ENCODE data around the gene SATL1. TPM values are rescaled to one million over a fixed set of nuclear protein-coding genes. Genes with fewer than 3 reads are reported as not detected.

Gene SATL1
- total and polyA plus RNA-seq, 2 donors (not counting 3 experiments of a cell fraction or from before 2014, with no cell fraction given), result not detected

DNA sequence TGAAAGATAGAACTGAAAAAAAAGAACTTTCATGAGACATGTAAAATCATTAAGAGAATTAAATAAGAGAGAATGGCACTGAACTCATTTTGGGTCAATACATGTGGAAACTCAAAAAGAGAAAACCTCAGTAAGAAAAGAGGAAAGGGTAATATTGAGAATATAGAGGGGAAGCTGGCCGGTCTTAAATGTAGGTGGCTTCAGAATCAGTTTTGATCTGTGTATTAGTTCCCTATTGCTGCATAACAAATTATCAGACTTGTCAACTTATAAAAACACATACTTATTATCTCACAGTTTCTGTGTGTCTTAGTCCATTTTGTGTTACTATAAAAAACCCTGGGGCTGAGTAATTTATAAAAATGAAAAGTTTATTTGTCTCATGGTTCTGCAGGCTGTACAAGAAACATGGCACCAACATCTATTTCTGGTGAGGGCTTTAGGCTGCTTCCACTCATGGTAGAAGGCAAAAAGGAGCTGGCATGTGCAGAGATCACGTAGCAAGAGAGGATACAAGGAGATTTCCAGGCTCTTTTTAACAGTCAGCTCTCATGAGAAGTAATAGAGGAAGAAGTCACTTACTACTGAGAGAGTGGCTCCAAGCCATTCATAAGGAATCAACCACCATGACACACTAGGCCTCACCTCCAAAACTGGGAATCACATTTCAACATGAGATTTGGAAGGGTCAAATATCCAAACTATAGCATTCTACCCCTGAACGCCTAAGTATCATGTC lies 29.6 kb downstream of the SATL1 start:
- ChIA-PET CTCF (no interaction called here), POLR2A (no interaction called here)
- no peak for DNase-seq (ENCODE audit: low read depth, low spot score)
- H3K4me2 ChIP-seq (ENCODE audit: insufficient read depth, low read length), result no peak overlapping the region
- H3K9ac ChIP-seq (replicated peaks; ENCODE audit: extremely low read depth, insufficient read depth, low read length), result no peak overlapping the region
- no peaks in the 10 kb centered on the region for H3K27me3 ChIP-seq (ENCODE audit: control insufficient read depth in 2 of 2, insufficient read depth in 2 of 2, low read length in 2 of 2)
- no peak overlapping the region for H2AFZ ChIP-seq (ENCODE audit: low read depth, low read length)
- H3K36me3 ChIP-seq (ENCODE audit: control insufficient read depth in 2 of 2, extremely low read depth in 1 of 2, insufficient read depth in 2 of 2, low read length in 2 of 2), result no peaks in the 10 kb centered on the region
- H3K9me1 ChIP-seq (replicated peaks; ENCODE audit: control insufficient read depth, extremely low read depth, insufficient read depth, low read length), result no peaks in the 10 kb centered on the region
- no peak overlapping the region for H3K27ac ChIP-seq (ENCODE audit: insufficient read depth, low read depth, low read length)
- H3K4me3 ChIP-seq (replicated peaks in 1 of 3; ENCODE audit: insufficient read depth in 1 of 3, low read depth in 1 of 3, low read length in 3 of 3), result no peak overlapping the region
- H4K20me1 ChIP-seq (replicated peaks; ENCODE audit: control insufficient read depth, extremely low read depth, insufficient read depth, low read length), result no peaks in the 10 kb centered on the region
- no TSS peak for BruUV-seq (replicated peaks)
- intact Hi-C loops (cut with micrococcal nuclease) (no loop called here), dilution Hi-C loops (cut with MboI; ENCODE audit: extremely low pct_ligation_motif_present, low sequenced_read_pairs) (no loop called here)
- no peaks in the 10 kb centered on the region for H3K4me1 ChIP-seq (ENCODE audit: control insufficient read depth, extremely low read depth, insufficient read depth, low read length)
- H3K79me2 ChIP-seq (ENCODE audit: control insufficient read depth, insufficient read depth, low read length), result no peaks in the 10 kb centered on the region
- TF ChIP-seq GATA2 (IDR thresholded peaks at IDR 0.05; ENCODE audit: insufficient read depth, insufficient read length, low read depth, low read length) (no peak), POLR2A (IDR thresholded peaks at IDR 0.05; ENCODE audit: low read depth, low read length) (no peak), MYC (IDR thresholded peaks at IDR 0.05; ENCODE audit: low read depth, low read length) (no peak)
- FAIRE-seq, result no peak
- no peaks in the 10 kb centered on the region for H3K9me3 ChIP-seq (replicated peaks; ENCODE audit: control insufficient read depth, insufficient read depth, low read length)

GRCh38 chrX:85203461-85203970 lies 40.1 kb downstream of the SATL1 start:
- Histone ChIP-seq H3K27ac (ENCODE audit: insufficient read depth, low read depth, low read length) (no peak overlapping the region), H2AFZ (ENCODE audit: low read depth, low read length) (no peak overlapping the region), H3K9ac (replicated peaks; ENCODE audit: extremely low read depth, insufficient read depth, low read length) (no peak overlapping the region), H4K20me1 (replicated peaks; ENCODE audit: control insufficient read depth, extremely low read depth, insufficient read depth, low read length) (no peaks in the 10 kb centered on the region), H3K4me2 (ENCODE audit: insufficient read depth, low read length) (no peak overlapping the region), H3K79me2 (ENCODE audit: control insufficient read depth, insufficient read depth, low read length) (no peaks in the 10 kb centered on the region), H3K27me3 (ENCODE audit: control insufficient read depth in 2 of 2, insufficient read depth in 2 of 2, low read length in 2 of 2) (no peaks in the 10 kb centered on the region), H3K4me3 (replicated peaks in 1 of 3; ENCODE audit: insufficient read depth in 1 of 3, low read depth in 1 of 3, low read length in 3 of 3) (no peak overlapping the region), H3K9me3 (replicated peaks; ENCODE audit: control insufficient read depth, insufficient read depth, low read length) (no peaks in the 10 kb centered on the region), H3K36me3 (ENCODE audit: control insufficient read depth in 2 of 2, extremely low read depth in 1 of 2, insufficient read depth in 2 of 2, low read length in 2 of 2) (no peaks in the 10 kb centered on the region), H3K4me1 (ENCODE audit: control insufficient read depth, extremely low read depth, insufficient read depth, low read length) (no peaks in the 10 kb centered on the region), H3K9me1 (replicated peaks; ENCODE audit: control insufficient read depth, extremely low read depth, insufficient read depth, low read length) (no peaks in the 10 kb centered on the region)
- ChIA-PET POLR2A (no interaction called here), CTCF (no interaction called here)
- TF ChIP-seq JUN (IDR thresholded peaks at IDR 0.05; ENCODE audit: borderline replicate concordance, insufficient read depth, insufficient read length, low read depth), result no peak
- TF ChIP-seq MYC (IDR thresholded peaks at IDR 0.05; ENCODE audit: low read depth, low read length), result no peak
- TF ChIP-seq, protein P1, sequence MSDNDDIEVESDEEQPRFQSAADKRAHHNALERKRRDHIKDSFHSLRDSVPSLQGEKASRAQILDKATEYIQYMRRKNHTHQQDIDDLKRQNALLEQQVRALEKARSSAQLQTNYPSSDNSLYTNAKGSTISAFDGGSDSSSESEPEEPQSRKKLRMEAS (IDR thresholded peaks at IDR 0.05; ENCODE audit: insufficient read depth, insufficient read length), result no peak
- no peak for TF ChIP-seq GATA2 (IDR thresholded peaks at IDR 0.05; ENCODE audit: insufficient read depth, insufficient read length, low read depth, low read length)
- no peak for TF ChIP-seq POLR2AphosphoS5 (IDR thresholded peaks at IDR 0.05; ENCODE audit: insufficient read depth, low read depth, low read length)
- no peak for TF ChIP-seq FOS (IDR thresholded peaks at IDR 0.05; ENCODE audit: borderline replicate concordance, insufficient read depth, low read length)
- TF ChIP-seq, protein P2, sequence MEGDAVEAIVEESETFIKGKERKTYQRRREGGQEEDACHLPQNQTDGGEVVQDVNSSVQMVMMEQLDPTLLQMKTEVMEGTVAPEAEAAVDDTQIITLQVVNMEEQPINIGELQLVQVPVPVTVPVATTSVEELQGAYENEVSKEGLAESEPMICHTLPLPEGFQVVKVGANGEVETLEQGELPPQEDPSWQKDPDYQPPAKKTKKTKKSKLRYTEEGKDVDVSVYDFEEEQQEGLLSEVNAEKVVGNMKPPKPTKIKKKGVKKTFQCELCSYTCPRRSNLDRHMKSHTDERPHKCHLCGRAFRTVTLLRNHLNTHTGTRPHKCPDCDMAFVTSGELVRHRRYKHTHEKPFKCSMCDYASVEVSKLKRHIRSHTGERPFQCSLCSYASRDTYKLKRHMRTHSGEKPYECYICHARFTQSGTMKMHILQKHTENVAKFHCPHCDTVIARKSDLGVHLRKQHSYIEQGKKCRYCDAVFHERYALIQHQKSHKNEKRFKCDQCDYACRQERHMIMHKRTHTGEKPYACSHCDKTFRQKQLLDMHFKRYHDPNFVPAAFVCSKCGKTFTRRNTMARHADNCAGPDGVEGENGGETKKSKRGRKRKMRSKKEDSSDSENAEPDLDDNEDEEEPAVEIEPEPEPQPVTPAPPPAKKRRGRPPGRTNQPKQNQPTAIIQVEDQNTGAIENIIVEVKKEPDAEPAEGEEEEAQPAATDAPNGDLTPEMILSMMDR (IDR thresholded peaks at IDR 0.05; ENCODE audit: extremely low read depth in 1 of 2, insufficient read depth in 1 of 2, low read depth in 1 of 2, low read length in 2 of 2), result no peak
- TF ChIP-seq POLR2A (IDR thresholded peaks at IDR 0.05; ENCODE audit: low read depth, low read length), result no peak
- TF ChIP-seq EZH2 (IDR thresholded peaks at IDR 0.05; ENCODE audit: borderline replicate concordance, low read depth, low read length, severe bottlenecking), result no peak
- FAIRE-seq (no peak), DNase-seq (ENCODE audit: low read depth, low spot score) (no peak)
- dilution Hi-C loops (cut with MboI; ENCODE audit: extremely low pct_ligation_motif_present, low sequenced_read_pairs), result no loop called here
- intact Hi-C loops (cut with micrococcal nuclease), result no loop called here
- no TSS peak for BruUV-seq (replicated peaks)

Data from endothelial cell of umbilical vein (primary cell).